Astrocyte (in vitro differentiated cells and primary cell): ENCODE measurements around the gene EFTUD2. TPM values are rescaled to one million over a fixed set of nuclear protein-coding genes. Genes with fewer than 3 reads are reported as not detected.

Experiments
- DNase-seq: peaks from one replicate; pipeline ENCODE4 v3.0.0-alpha.2; 2010; ENCODE audit warnings: low read depth
- FAIRE-seq: peaks from 2 replicates; lab custom pipeline; 2011; peaks lifted over from hg19 to GRCh38; lab: Jason Lieb, UNC
- H2AFZ ChIP-seq: 2 replicates; pipeline ENCODE4 v1.6.0; 2012; ENCODE audit warnings: low read depth, low read length, inconsistent platforms
- H3K27ac ChIP-seq: 2 replicates; pipeline ENCODE4 v1.5.1; 2011; ENCODE audit warnings: low read depth, low read length, inconsistent platforms
- H3K27me3 ChIP-seq: 2 replicates; pipeline ENCODE4 v1.6.0; 2011; ENCODE audit warnings: low read length, inconsistent platforms; ENCODE audit not compliant: insufficient read depth
- H3K36me3 ChIP-seq: 2 replicates; pipeline ENCODE4 v1.5.1; 2011; ENCODE audit warnings: low read length, inconsistent platforms; ENCODE audit not compliant: insufficient read depth
- H3K4me1 ChIP-seq: 2 replicates; pipeline ENCODE4 v1.5.1; 2011; ENCODE audit warnings: low read length, inconsistent platforms; ENCODE audit not compliant: insufficient read depth
- H3K4me2 ChIP-seq: 2 replicates; pipeline ENCODE4 v1.6.0; 2012; ENCODE audit warnings: low read length, inconsistent platforms
- H3K4me3 ChIP-seq: 2 replicates; pipeline ENCODE4 v1.5.1; 2011; ENCODE audit warnings: low read depth, mild to moderate bottlenecking, low read length, inconsistent platforms; ENCODE audit not compliant: insufficient read depth
- H3K79me2 ChIP-seq: 2 replicates; pipeline ENCODE4 v1.6.0; 2012; ENCODE audit warnings: mild to moderate bottlenecking, low read length, inconsistent platforms; ENCODE audit not compliant: insufficient read depth
- H3K9ac ChIP-seq: 2 replicates; pipeline ENCODE4 v1.6.0; 2012; ENCODE audit warnings: mild to moderate bottlenecking, low read length, inconsistent platforms
- H3K9me3 ChIP-seq: 2 replicates; pipeline ENCODE4 v1.5.1; 2012; ENCODE audit warnings: low read depth, mild to moderate bottlenecking, low read length, inconsistent platforms; ENCODE audit not compliant: insufficient read depth
- H4K20me1 ChIP-seq: 2 replicates; pipeline ENCODE4 v1.6.0; 2012; ENCODE audit warnings: low read length, inconsistent platforms; ENCODE audit not compliant: insufficient read depth
- H3K27ac Mint-ChIP-seq: one replicate; pipeline ENCODE4 v1.8.0; 2021; ENCODE audit warnings: mild to moderate bottlenecking, mixed read lengths; ENCODE audit not compliant: unreplicated experiment
- H3K27me3 Mint-ChIP-seq: one replicate; pipeline ENCODE4 v1.8.0; 2021; ENCODE audit warnings: low read depth, mixed read lengths; ENCODE audit not compliant: unreplicated experiment
- H3K36me3 Mint-ChIP-seq: one replicate; pipeline ENCODE4 v1.8.0; 2021; ENCODE audit warnings: low read depth, mixed read lengths; ENCODE audit not compliant: unreplicated experiment
- H3K4me1 Mint-ChIP-seq: one replicate; pipeline ENCODE4 v1.8.0; 2021; ENCODE audit warnings: low read depth, mixed read lengths; ENCODE audit not compliant: unreplicated experiment
- H3K4me3 Mint-ChIP-seq: one replicate; pipeline ENCODE4 v1.8.0; 2021; ENCODE audit warnings: mild to moderate bottlenecking, moderate library complexity, mixed read lengths; ENCODE audit not compliant: unreplicated experiment
- H3K9me3 Mint-ChIP-seq: one replicate; pipeline ENCODE4 v1.8.0; 2021; ENCODE audit warnings: mild to moderate bottlenecking, mixed read lengths; ENCODE audit not compliant: unreplicated experiment
- EZH2 ChIP-seq: IDR thresholded peaks from 2 replicates; pipeline ENCODE4 v1.6.1; 2012; ENCODE audit warnings: mild to moderate bottlenecking, low read length, inconsistent platforms; ENCODE audit not compliant: insufficient read depth
- total RNA-seq: library from RNA; stranded (reverse); gene quantifications from 2 replicates; pipeline ENCODE4 v1.2.1, GENCODE V29; 2021
- TF ChIP-seq, protein P1 (sequence below): IDR thresholded peaks from 2 replicates; pipeline ENCODE4 v1.5.1; 2011; ENCODE audit warnings: low read depth, mild to moderate bottlenecking, inconsistent platforms, low read length, moderate library complexity; ENCODE audit not compliant: insufficient read depth

The EFTUD2 gene
- total RNA-seq, 1 donor from 2014 or later = 129 TPM

GRCh38 chr17:44930667-44931066 lies 31.4 kb upstream of the EFTUD2 start:
- TF ChIP-seq EZH2 = no peak
- TF ChIP-seq, protein P1, sequence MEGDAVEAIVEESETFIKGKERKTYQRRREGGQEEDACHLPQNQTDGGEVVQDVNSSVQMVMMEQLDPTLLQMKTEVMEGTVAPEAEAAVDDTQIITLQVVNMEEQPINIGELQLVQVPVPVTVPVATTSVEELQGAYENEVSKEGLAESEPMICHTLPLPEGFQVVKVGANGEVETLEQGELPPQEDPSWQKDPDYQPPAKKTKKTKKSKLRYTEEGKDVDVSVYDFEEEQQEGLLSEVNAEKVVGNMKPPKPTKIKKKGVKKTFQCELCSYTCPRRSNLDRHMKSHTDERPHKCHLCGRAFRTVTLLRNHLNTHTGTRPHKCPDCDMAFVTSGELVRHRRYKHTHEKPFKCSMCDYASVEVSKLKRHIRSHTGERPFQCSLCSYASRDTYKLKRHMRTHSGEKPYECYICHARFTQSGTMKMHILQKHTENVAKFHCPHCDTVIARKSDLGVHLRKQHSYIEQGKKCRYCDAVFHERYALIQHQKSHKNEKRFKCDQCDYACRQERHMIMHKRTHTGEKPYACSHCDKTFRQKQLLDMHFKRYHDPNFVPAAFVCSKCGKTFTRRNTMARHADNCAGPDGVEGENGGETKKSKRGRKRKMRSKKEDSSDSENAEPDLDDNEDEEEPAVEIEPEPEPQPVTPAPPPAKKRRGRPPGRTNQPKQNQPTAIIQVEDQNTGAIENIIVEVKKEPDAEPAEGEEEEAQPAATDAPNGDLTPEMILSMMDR = no peak
- no peak for FAIRE-seq
- no peak overlapping the region for H3K9ac ChIP-seq
- no peaks in the 10 kb centered on the region for H4K20me1 ChIP-seq
- no peak overlapping the region for H3K4me3 ChIP-seq
- no peaks in the 10 kb centered on the region for H3K4me1 ChIP-seq
- H3K27ac ChIP-seq = no peak overlapping the region
- H3K4me3 Mint-ChIP-seq = no peak overlapping the region
- H3K27me3 ChIP-seq = no peaks in the 10 kb centered on the region
- no peaks in the 10 kb centered on the region for H3K9me3 Mint-ChIP-seq
- no peak overlapping the region for H2AFZ ChIP-seq
- H3K27ac Mint-ChIP-seq = no peak overlapping the region
- H3K27me3 Mint-ChIP-seq = peaks cover 8% of the 10 kb centered on the region
- no peaks in the 10 kb centered on the region for H3K9me3 ChIP-seq
- peaks cover 12% of the 10 kb centered on the region for H3K79me2 ChIP-seq
- no peaks in the 10 kb centered on the region for H3K4me1 Mint-ChIP-seq
- H3K36me3 Mint-ChIP-seq = no peaks in the 10 kb centered on the region
- DNase-seq = no peak
- peaks cover 6% of the 10 kb centered on the region for H3K36me3 ChIP-seq
- no peak overlapping the region for H3K4me2 ChIP-seq

- H3K4me3 ChIP-seq = no peak overlapping the region
- no peaks in the 10 kb centered on the region for H3K9me3 ChIP-seq
- H2AFZ ChIP-seq = no peak overlapping the region
- H3K79me2 ChIP-seq = peaks cover 3% of the 10 kb centered on the region
- H3K4me1 ChIP-seq = no peaks in the 10 kb centered on the region
- H3K27me3 ChIP-seq = no peaks in the 10 kb centered on the region
- no peaks in the 10 kb centered on the region for H4K20me1 ChIP-seq
- no peak overlapping the region for H3K9ac ChIP-seq
- no peak overlapping the region for H3K4me3 Mint-ChIP-seq
- DNase-seq (no peak), FAIRE-seq (no peak)
- H3K36me3 Mint-ChIP-seq = no peaks in the 10 kb centered on the region
- no peak overlapping the region for H3K27ac ChIP-seq
- no peak overlapping the region for H3K27ac Mint-ChIP-seq
- H3K4me1 Mint-ChIP-seq = no peaks in the 10 kb centered on the region
- peaks cover 6% of the 10 kb centered on the region for H3K36me3 ChIP-seq
- no peak for TF ChIP-seq EZH2
- TF ChIP-seq, protein P1 = no peak
- peaks cover 9% of the 10 kb centered on the region for H3K27me3 Mint-ChIP-seq
- H3K4me2 ChIP-seq = no peak overlapping the region
- H3K9me3 Mint-ChIP-seq = no peaks in the 10 kb centered on the region
Measured at GRCh38 chr17:44928950-44929720, 29.9 kb upstream of the EFTUD2 start.

- peaks cover 19% of the 10 kb centered on the region for H3K27me3 Mint-ChIP-seq
- H3K4me3 Mint-ChIP-seq = no peak overlapping the region
- H3K36me3 Mint-ChIP-seq = no peaks in the 10 kb centered on the region
- Histone ChIP-seq H3K27ac (no peak overlapping the region), H3K4me1 (no peaks in the 10 kb centered on the region), H3K4me2 (no peak overlapping the region), H3K9ac (no peak overlapping the region), H3K79me2 (peaks cover 3% of the 10 kb centered on the region), H4K20me1 (no peaks in the 10 kb centered on the region), H3K36me3 (peaks cover 6% of the 10 kb centered on the region), H3K27me3 (no peaks in the 10 kb centered on the region), H3K4me3 (no peak overlapping the region), H3K9me3 (no peaks in the 10 kb centered on the region), H2AFZ (no peak overlapping the region)
- FAIRE-seq (no peak), DNase-seq (no peak)
- H3K9me3 Mint-ChIP-seq = no peaks in the 10 kb centered on the region
- TF ChIP-seq, protein P1 = no peak
- TF ChIP-seq EZH2 = no peak
- H3K4me1 Mint-ChIP-seq = no peaks in the 10 kb centered on the region
- H3K27ac Mint-ChIP-seq = no peak overlapping the region
Measured at GRCh38 chr17:44928136-44928535, 28.9 kb upstream of the EFTUD2 start.
